NT2/D1 (cell line): ENCODE data around the gene ZNF513.
A peak's percentile ranks its signal among the peaks of the same experiment; 100 is the strongest.

Experiments
- DNase-seq: peaks from one replicate; pipeline ENCODE4 v3.0.0-alpha.2; 2011; ENCODE audit warnings: low read depth, low spot score
- H3K27me3 ChIP-seq: 2 replicates; pipeline ENCODE4 v1.6.0; 2011; ENCODE audit warnings: mild to moderate bottlenecking; ENCODE audit not compliant: insufficient read length, insufficient read depth
- H3K36me3 ChIP-seq: 2 replicates; pipeline ENCODE4 v1.6.1; 2011; ENCODE audit warnings: mild to moderate bottlenecking, low read length, mixed read lengths; ENCODE audit not compliant: insufficient read depth, insufficient read length
- H3K4me1 ChIP-seq: 2 replicates; pipeline ENCODE4 v1.5.1; 2011; ENCODE audit not compliant: insufficient read depth, insufficient read length
- H3K4me3 ChIP-seq: 2 replicates; pipeline ENCODE4 v1.5.1; 2011; ENCODE audit warnings: low read depth; ENCODE audit not compliant: insufficient read length
- H3K9ac ChIP-seq: 2 replicates; pipeline ENCODE4 v1.6.0; 2011; ENCODE audit warnings: low read depth; ENCODE audit not compliant: insufficient read length
- H3K9me3 ChIP-seq: 2 replicates; pipeline ENCODE4 v1.5.1; 2011; ENCODE audit warnings: mild to moderate bottlenecking, low read length; ENCODE audit not compliant: insufficient read depth
- SUZ12 ChIP-seq: IDR thresholded peaks from 2 replicates; pipeline ENCODE4 v1.6.1; 2011; ENCODE audit not compliant: insufficient read length, insufficient read depth; ENCODE audit errors: extremely low read depth
- YY1 ChIP-seq: IDR thresholded peaks from 2 replicates; pipeline ENCODE4 v1.6.1; 2011; ENCODE audit not compliant: insufficient read length, insufficient read depth
- ZNF274 ChIP-seq: IDR thresholded peaks from 2 replicates; pipeline ENCODE4 v1.6.1; 2011; ENCODE audit warnings: mild to moderate bottlenecking, low read depth, low read length

ZNF513 gene

DNA sequence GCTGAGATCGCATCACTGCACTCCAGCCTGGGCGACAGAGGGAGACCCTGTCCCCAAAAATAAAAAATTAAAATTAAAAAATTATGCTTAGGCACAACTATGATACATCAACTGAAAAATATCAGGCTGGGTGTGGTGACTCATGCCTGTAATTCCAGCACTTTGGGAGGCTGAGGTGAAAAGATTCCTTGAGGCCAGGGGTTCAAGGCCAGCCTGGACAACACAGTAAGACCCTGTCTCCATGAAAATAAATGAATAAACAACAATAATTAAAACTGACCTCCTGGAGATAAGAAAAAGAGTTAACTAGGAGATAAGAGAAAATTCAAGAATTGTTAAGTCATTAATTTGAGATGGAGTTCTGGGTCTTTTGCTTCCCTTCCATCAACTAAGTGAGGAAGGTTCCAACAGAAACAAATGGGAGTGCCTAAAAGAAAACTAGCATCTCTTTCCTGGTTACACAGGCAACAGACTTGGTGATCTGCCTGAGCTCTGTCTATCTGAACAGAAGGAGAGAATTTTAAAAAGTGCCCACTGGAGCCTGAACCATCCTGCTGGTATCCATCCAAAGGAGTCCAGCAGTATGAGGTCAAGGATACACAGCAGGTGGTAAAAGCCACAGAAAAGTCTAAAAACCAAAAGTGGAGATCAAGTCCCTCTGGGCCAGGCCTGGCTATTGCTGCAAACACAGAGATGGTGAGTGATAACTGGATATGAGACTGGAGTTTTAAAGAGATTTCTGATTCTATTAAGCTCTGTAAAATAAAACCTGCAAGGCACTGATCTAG, 20.0 kb upstream of the ZNF513 start:
- DNase-seq: no peak
- no peaks in the 10 kb centered on the region for H3K9me3 ChIP-seq
- no peak overlapping the region for H3K9ac ChIP-seq
- H3K36me3 ChIP-seq: peaks cover 15% of the 10 kb centered on the region
- no peaks in the 10 kb centered on the region for H3K27me3 ChIP-seq
- peaks cover 2% of the 10 kb centered on the region for H3K4me1 ChIP-seq
- H3K4me3 ChIP-seq: no peak overlapping the region
- TF ChIP-seq YY1 (no peak), SUZ12 (no peak), ZNF274 (no peak)

DNA sequence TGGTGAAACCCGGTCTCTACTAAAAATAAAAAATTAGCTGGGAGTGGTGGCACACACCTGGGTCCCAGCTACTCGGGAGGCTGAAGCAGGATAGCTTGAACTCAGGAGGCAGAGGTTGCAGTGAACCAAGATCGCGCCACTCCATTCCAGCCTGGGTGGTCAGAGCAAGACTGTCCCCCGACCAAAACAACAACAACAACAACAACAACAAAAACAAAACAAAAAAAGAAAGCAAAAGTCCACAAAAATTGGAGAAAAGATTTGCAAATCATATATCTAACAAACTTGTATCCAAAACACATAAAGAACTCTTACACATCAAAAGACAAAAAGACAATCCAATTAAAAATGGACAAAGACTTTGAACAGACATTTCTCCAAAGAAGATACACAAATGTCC, 18.4 kb upstream of the ZNF513 start:
- Histone ChIP-seq H3K4me1 (peaks cover 2% of the 10 kb centered on the region), H3K9me3 (no peaks in the 10 kb centered on the region), H3K4me3 (no peak overlapping the region), H3K36me3 (peaks cover 13% of the 10 kb centered on the region), H3K9ac (no peak overlapping the region), H3K27me3 (no peaks in the 10 kb centered on the region)
- DNase-seq: no peak
- TF ChIP-seq SUZ12: no peak
- TF ChIP-seq YY1: no peak
- no peak for TF ChIP-seq ZNF274

DNA sequence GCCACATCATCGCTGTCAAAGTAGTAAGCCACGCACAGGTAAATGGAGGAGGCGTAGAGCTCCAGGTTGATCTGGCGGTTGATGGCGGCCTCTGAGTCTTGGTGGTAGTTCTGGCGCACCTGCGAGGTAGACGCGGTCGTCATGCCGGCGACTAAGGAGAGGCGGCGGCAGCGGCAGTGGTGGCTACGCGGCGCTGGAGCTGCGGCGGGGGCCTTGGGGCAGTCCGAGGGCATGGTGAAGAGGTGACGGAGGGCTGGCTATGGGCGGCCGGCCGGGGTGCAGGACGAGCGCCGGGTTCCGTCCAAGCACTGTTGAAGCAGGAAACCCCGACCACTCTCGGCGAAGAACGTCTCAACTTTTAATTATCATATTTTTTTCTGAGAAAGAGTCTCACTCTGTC, 12.7 kb upstream of the ZNF513 start:
- Histone ChIP-seq H3K4me1 (no peaks in the 10 kb centered on the region), H3K36me3 (peaks cover 18% of the 10 kb centered on the region), H3K9me3 (no peaks in the 10 kb centered on the region), H3K27me3 (no peaks in the 10 kb centered on the region), H3K9ac (no peak overlapping the region), H3K4me3 (no peak overlapping the region)
- TF ChIP-seq ZNF274 (no peak), YY1 (no peak)
- DNase-seq: no peak

DNA sequence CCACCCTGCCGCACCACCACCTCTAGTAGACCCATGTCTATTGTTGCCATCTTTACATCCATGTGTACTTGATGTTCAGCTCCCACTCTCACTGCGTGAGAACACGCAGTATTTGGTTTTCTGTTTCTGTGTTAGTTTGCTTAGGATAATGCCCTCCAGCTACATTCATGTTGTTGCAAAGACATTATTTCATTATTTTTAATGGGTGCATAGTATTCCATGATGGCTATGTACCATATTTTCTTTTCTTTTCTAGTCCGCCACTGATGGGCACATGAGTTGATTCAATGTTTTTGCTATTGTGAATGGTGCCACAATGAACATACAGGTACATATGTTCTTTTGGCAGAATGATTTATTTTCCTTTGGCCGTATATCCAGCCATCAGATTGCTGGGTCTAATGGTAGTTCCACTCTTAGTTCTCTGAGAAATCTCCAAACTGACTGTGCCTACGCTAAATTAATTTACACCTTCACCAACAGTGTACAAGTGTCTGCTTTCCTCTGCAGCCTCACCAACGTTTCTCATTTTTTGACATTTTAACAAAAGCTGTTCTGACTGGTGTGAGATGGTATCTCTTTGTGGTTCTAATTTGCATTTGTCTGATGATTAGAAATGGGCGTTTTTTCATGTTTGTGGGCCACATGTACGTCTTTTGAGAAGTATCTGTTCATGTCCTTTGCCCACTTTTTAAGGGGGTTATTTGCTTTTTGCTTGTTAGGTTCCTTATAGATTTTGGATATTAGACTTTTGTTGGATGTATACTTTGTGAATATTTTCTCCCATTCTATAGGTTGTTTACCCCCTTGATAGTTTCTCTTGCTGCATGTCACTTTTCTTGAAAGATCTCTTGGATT, 10.5 kb upstream of the ZNF513 start:
- Histone ChIP-seq H3K27me3 (no peaks in the 10 kb centered on the region), H3K9ac (no peak overlapping the region), H3K36me3 (peaks cover 28% of the 10 kb centered on the region), H3K9me3 (no peaks in the 10 kb centered on the region), H3K4me3 (no peak overlapping the region), H3K4me1 (no peaks in the 10 kb centered on the region)
- TF ChIP-seq SUZ12 (no peak), YY1 (no peak), ZNF274 (no peak)
- DNase-seq: no peak

DNA sequence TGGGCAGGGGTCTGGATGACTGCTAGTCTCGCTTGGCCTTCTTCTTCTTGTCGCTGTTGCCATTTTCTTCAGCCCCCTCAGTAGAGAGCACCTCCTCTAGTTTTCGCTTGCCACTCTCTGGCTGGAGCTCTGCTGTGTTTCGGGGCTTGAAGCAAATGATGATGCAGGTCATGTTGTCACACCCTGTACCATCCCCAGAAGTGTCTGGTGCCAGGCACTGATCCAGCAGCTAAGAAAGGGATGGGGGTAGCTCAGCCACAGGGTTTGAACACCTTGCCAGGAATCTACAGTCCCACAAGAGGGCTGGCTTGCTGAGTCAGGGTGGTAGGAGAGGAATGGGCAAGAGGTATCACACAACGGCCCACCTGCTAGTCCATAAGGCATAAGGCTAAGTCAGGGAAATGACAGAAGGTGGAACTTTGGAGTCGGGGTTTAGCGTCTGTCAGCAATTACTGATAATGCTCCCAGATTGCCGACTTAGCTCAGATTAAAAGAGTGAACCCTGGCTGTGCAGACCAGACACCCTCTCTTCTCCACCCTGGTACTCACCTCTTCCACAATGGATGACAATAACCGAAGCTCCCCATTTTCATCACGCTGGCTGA, 1.1 kb upstream of the ZNF513 start:
- Histone ChIP-seq H3K4me1 (no peaks in the 10 kb centered on the region), H3K36me3 (peaks cover 75% of the 10 kb centered on the region), H3K9me3 (no peaks in the 10 kb centered on the region), H3K9ac (peak overlapping the region; percentile 95), H3K27me3 (no peaks in the 10 kb centered on the region), H3K4me3 (no peak overlapping the region)
- TF ChIP-seq ZNF274: no peak
- no peak for TF ChIP-seq YY1
- no peak for TF ChIP-seq SUZ12
- DNase-seq: no peak

DNA sequence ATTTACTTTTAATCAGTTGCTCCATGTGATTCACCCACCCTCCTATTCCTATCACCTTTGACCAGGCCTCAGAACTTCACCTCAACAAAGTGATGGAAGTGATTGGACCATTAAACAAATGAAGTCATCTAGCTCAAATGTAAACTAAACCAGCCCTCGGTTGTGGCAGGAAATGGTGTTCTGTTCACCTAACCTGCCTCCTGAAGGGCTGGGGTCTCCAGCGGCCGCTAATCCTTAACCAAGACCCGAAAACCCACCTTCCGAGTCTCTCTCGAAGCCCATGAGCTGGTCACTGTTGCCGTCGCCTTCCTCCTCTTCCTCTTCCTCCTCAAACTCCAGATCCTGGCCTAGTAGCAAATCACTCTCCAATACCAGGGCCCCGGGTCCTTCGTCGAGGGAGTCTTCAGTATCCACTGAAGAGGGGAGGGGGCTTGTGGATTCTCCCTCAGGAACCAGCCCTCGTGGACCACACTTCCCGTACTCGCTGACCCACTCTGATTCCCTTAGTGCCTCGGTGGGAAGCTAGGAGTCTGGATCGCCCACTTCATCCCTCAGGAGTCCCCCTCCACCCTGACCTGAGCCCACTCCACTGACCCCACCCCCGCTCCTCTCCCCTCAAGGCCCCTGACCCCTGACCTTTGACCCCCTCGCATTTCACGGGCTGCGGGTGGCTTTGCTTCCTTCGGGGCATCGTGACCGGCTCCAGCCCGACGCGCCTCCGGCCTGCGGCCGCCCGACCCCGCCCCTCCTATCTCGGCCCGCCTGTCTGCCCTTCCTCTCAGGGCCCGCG, 503 bp downstream of the ZNF513 start:
- H3K27me3 ChIP-seq: no peaks in the 10 kb centered on the region
- H3K9ac ChIP-seq: peak overlapping the region; percentile 95
- DNase-seq: no peak
- H3K4me1 ChIP-seq: no peaks in the 10 kb centered on the region
- H3K4me3 ChIP-seq: peak overlapping the region; percentile 84
- no peaks in the 10 kb centered on the region for H3K9me3 ChIP-seq
- no peak for TF ChIP-seq YY1
- TF ChIP-seq SUZ12: no peak
- TF ChIP-seq ZNF274: no peak
- H3K36me3 ChIP-seq: peaks cover 78% of the 10 kb centered on the region
